Measurements from ENCODE around the gene LARGE1. TPM values are rescaled to one million over a fixed set of nuclear protein-coding genes. Genes with fewer than 3 reads are reported as not detected.

The LARGE1 gene
- total RNA-seq, 1 experiment from 2014 or later = 24.8 TPM

- Histone ChIP-seq H3K4me3 (no peak overlapping the region), H3K36me3 (no peaks in the 10 kb centered on the region), H3K4me1 (replicated peaks) (peaks cover 9% of the 10 kb centered on the region; the same call in 1 of the 2 replicates), H3K27ac (no peak overlapping the region), H3K9me3 (replicated peaks) (peaks cover 3% of the 10 kb centered on the region; the same call in 1 of the 2 replicates), H3K27me3 (replicated peaks) (no peaks in the 10 kb centered on the region)
- DNase-seq (ENCODE audit: low read depth in 1 of 2, low spot score in 2 of 2) = no peak
Observed at GRCh38 chr22:33520904-33521780, 399.1 kb downstream of the LARGE1 start.

GRCh38 chr22:33519974-33520903 is 400.0 kb downstream of the LARGE1 start:
- Histone ChIP-seq H3K4me1 (replicated peaks) (peaks cover 9% of the 10 kb centered on the region; the same call in 1 of the 2 replicates), H3K27ac (no peak overlapping the region), H3K36me3 (no peaks in the 10 kb centered on the region), H3K4me3 (no peak overlapping the region), H3K9me3 (replicated peaks) (peaks cover 3% of the 10 kb centered on the region; the same call in 1 of the 2 replicates), H3K27me3 (replicated peaks) (no peaks in the 10 kb centered on the region)
- no peak for DNase-seq (ENCODE audit: low read depth in 1 of 2, low spot score in 2 of 2)

GRCh38 chr22:33519071-33519973 is 401.0 kb downstream of the LARGE1 start:
- Histone ChIP-seq H3K27me3 (replicated peaks) (no peaks in the 10 kb centered on the region), H3K36me3 (no peaks in the 10 kb centered on the region), H3K4me3 (no peak overlapping the region), H3K27ac (no peak overlapping the region), H3K4me1 (replicated peaks) (peaks cover 9% of the 10 kb centered on the region; the same call in 1 of the 2 replicates), H3K9me3 (replicated peaks) (peaks cover 3% of the 10 kb centered on the region; the same call in 1 of the 2 replicates)
- peak; percentile 77 to 78 for DNase-seq (ENCODE audit: low read depth in 1 of 2, low spot score in 2 of 2)

- Histone ChIP-seq H3K4me3 (no peak overlapping the region), H3K27me3 (replicated peaks) (no peaks in the 10 kb centered on the region), H3K9me3 (replicated peaks) (peaks cover 3% of the 10 kb centered on the region; the same call in 1 of the 2 replicates), H3K36me3 (no peaks in the 10 kb centered on the region), H3K4me1 (replicated peaks) (peaks cover 9% of the 10 kb centered on the region; the same call in 1 of the 2 replicates), H3K27ac (no peak overlapping the region)
- no peak for DNase-seq (ENCODE audit: low read depth in 1 of 2, low spot score in 2 of 2)
Observed at GRCh38 chr22:33518405-33518804, 401.9 kb downstream of the LARGE1 start.

- Histone ChIP-seq H3K4me3 (no peak overlapping the region), H3K9me3 (replicated peaks) (no peaks in the 10 kb centered on the region), H3K27ac (no peak overlapping the region), H3K36me3 (no peaks in the 10 kb centered on the region), H3K27me3 (replicated peaks) (no peaks in the 10 kb centered on the region), H3K4me1 (replicated peaks) (peaks cover 9% of the 10 kb centered on the region; the same call in 1 of the 2 replicates)
- DNase-seq (ENCODE audit: low read depth in 1 of 2, low spot score in 2 of 2) = no peak
Observed at GRCh38 chr22:33515795-33516194, 404.5 kb downstream of the LARGE1 start.

GRCh38 chr22:33513388-33514338 is 406.6 kb downstream of the LARGE1 start:
- no peak for DNase-seq (ENCODE audit: low read depth in 1 of 2, low spot score in 2 of 2)
- Histone ChIP-seq H3K4me3 (no peak overlapping the region), H3K4me1 (replicated peaks) (peaks cover under 1% of the 10 kb centered on the region; the same call in 1 of the 2 replicates), H3K36me3 (no peaks in the 10 kb centered on the region), H3K27ac (no peak overlapping the region), H3K27me3 (replicated peaks) (no peaks in the 10 kb centered on the region), H3K9me3 (replicated peaks) (no peaks in the 10 kb centered on the region)

GRCh38 chr22:33512908-33513307 is 407.4 kb downstream of the LARGE1 start:
- H3K36me3 ChIP-seq = no peaks in the 10 kb centered on the region
- no peaks in the 10 kb centered on the region for H3K27me3 ChIP-seq (replicated peaks)
- no peaks in the 10 kb centered on the region for H3K4me1 ChIP-seq (replicated peaks)
- no peak for DNase-seq (ENCODE audit: low read depth in 1 of 2, low spot score in 2 of 2)
- no peaks in the 10 kb centered on the region for H3K9me3 ChIP-seq (replicated peaks)
- no peak overlapping the region for H3K27ac ChIP-seq
- H3K4me3 ChIP-seq = no peak overlapping the region

GRCh38 chr22:33510429-33510904 is 409.8 kb downstream of the LARGE1 start:
- no peaks in the 10 kb centered on the region for H3K9me3 ChIP-seq (replicated peaks)
- H3K27ac ChIP-seq = no peak overlapping the region
- no peak for DNase-seq (ENCODE audit: low read depth in 1 of 2, low spot score in 2 of 2)
- no peaks in the 10 kb centered on the region for H3K27me3 ChIP-seq (replicated peaks)
- H3K4me3 ChIP-seq = no peak overlapping the region
- H3K4me1 ChIP-seq (replicated peaks) = no peaks in the 10 kb centered on the region
- H3K36me3 ChIP-seq = no peaks in the 10 kb centered on the region

GRCh38 chr22:33504941-33505625 is 415.2 kb downstream of the LARGE1 start:
- Histone ChIP-seq H3K27me3 (replicated peaks) (no peaks in the 10 kb centered on the region), H3K4me1 (replicated peaks) (no peaks in the 10 kb centered on the region), H3K27ac (no peak overlapping the region), H3K9me3 (replicated peaks) (no peaks in the 10 kb centered on the region), H3K4me3 (no peak overlapping the region), H3K36me3 (no peaks in the 10 kb centered on the region)
- DNase-seq (ENCODE audit: low read depth in 1 of 2, low spot score in 2 of 2) = no peak

- no peaks in the 10 kb centered on the region for H3K36me3 ChIP-seq
- H3K9me3 ChIP-seq (replicated peaks) = no peaks in the 10 kb centered on the region
- no peak for DNase-seq (ENCODE audit: low read depth in 1 of 2, low spot score in 2 of 2)
- H3K27me3 ChIP-seq (replicated peaks) = no peaks in the 10 kb centered on the region
- no peaks in the 10 kb centered on the region for H3K4me1 ChIP-seq (replicated peaks)
- no peak overlapping the region for H3K4me3 ChIP-seq
- H3K27ac ChIP-seq = no peak overlapping the region
Observed at GRCh38 chr22:33496112-33496511, 424.2 kb downstream of the LARGE1 start.

- Histone ChIP-seq H3K27me3 (replicated peaks) (no peaks in the 10 kb centered on the region), H3K27ac (no peak overlapping the region), H3K4me1 (replicated peaks) (no peaks in the 10 kb centered on the region), H3K36me3 (no peaks in the 10 kb centered on the region), H3K9me3 (replicated peaks) (no peaks in the 10 kb centered on the region), H3K4me3 (no peak overlapping the region)
- DNase-seq (ENCODE audit: low read depth in 1 of 2, low spot score in 2 of 2) = no peak
Observed at GRCh38 chr22:33493476-33494205, 426.6 kb downstream of the LARGE1 start.

Measured in SJSA1 (cell line).